HepG2 (cell line): ENCODE measurements around the gene TCAP. TPM values are rescaled to one million over a fixed set of nuclear protein-coding genes. Genes with fewer than 3 reads are reported as not detected.

Source experiments
- CHCHD3 ChIP-seq: sonication (generic); formaldehyde crosslinking; IDR thresholded peaks from 2 replicates; pipeline ENCODE4 v1.8.0; 2022; ENCODE audit warnings: mild to moderate bottlenecking, missing genetic modification reagents, moderate library complexity
- FLYWCH1 ChIP-seq: sonication (generic); formaldehyde crosslinking; IDR thresholded peaks from 2 replicates; pipeline ENCODE4 v1.8.1; 2023; ENCODE audit warnings: mild to moderate bottlenecking, missing genetic modification reagents
- HMGA1 ChIP-seq: sonication (generic); formaldehyde crosslinking; conservative IDR thresholded peaks from 2 replicates; pipeline ENCODE4 v1.4.0; 2020; ENCODE audit warnings: missing genetic modification reagents
- KAT8 ChIP-seq: IDR thresholded peaks from 2 replicates; pipeline ENCODE4 v1.6.1; 2016; ENCODE audit warnings: missing genetic modification reagents, missing compliant biosample characterization
- MTF1 ChIP-seq: sonication (generic); formaldehyde crosslinking; IDR thresholded peaks from 2 replicates; pipeline ENCODE4 v1.5.0; 2020; ENCODE audit warnings: missing genetic modification reagents
- NFE2L1 ChIP-seq: sonication (generic); formaldehyde crosslinking; IDR thresholded peaks from 2 replicates; pipeline ENCODE4 v1.4.0; 2020; ENCODE audit warnings: missing genetic modification reagents, mild to moderate bottlenecking, borderline replicate concordance
- RAD21 ChIP-seq: fragments of 450-650 bp; formaldehyde crosslinking; IDR thresholded peaks from 2 replicates; pipeline ENCODE4 v1.5.0; 2020; ENCODE audit warnings: mild to moderate bottlenecking
- RBAK ChIP-seq: sonication (generic); formaldehyde crosslinking; IDR thresholded peaks from 2 replicates; pipeline ENCODE4 v1.5.1; 2020; ENCODE audit warnings: mild to moderate bottlenecking, missing genetic modification reagents
- RBFOX2 ChIP-seq: fragments of 200-400 bp; formaldehyde crosslinking; IDR thresholded peaks from 2 replicates; pipeline ENCODE4 v1.6.1; 2017; ENCODE audit warnings: low read depth, mild to moderate bottlenecking, low read length
- SCMH1 ChIP-seq: sonication (generic); formaldehyde crosslinking; IDR thresholded peaks from 2 replicates; pipeline ENCODE4 v1.9.0; 2021; ENCODE audit warnings: missing genetic modification reagents, mild to moderate bottlenecking, borderline replicate concordance
- ZBTB21 ChIP-seq: sonication (generic); formaldehyde crosslinking; IDR thresholded peaks from 2 replicates; pipeline ENCODE4 v1.4.0; 2020; ENCODE audit warnings: missing genetic modification reagents
- ZFYVE20 ChIP-seq: sonication (generic); formaldehyde crosslinking; IDR thresholded peaks from 2 replicates; pipeline ENCODE4 v1.8.0; 2023; ENCODE audit warnings: low read depth, mild to moderate bottlenecking, moderate library complexity, missing genetic modification reagents, borderline replicate concordance
- ZMYM3 ChIP-seq: sonication (generic); formaldehyde crosslinking; IDR thresholded peaks from 2 replicates; pipeline ENCODE4 v1.5.1; 2020; ENCODE audit warnings: mild to moderate bottlenecking, missing genetic modification reagents
- ZNF431 ChIP-seq: sonication (generic); formaldehyde crosslinking; IDR thresholded peaks from 2 replicates; pipeline ENCODE4 v1.9.0; 2022; ENCODE audit warnings: missing genetic modification reagents, low read depth, mild to moderate bottlenecking, borderline replicate concordance
- ZNF468 ChIP-seq: sonication (generic); formaldehyde crosslinking; IDR thresholded peaks from 2 replicates; pipeline ENCODE4 v1.8.0; 2022; ENCODE audit warnings: mild to moderate bottlenecking, moderate library complexity, missing genetic modification reagents
- ZNF546 ChIP-seq: sonication (generic); formaldehyde crosslinking; conservative IDR thresholded peaks from 2 replicates; pipeline ENCODE4 v1.8.1; 2023; ENCODE audit warnings: mild to moderate bottlenecking, missing genetic modification reagents
- ZNF83 ChIP-seq: sonication (generic); formaldehyde crosslinking; IDR thresholded peaks from 2 replicates; pipeline ENCODE4 v1.4.0; 2020; ENCODE audit warnings: missing genetic modification reagents, mild to moderate bottlenecking, borderline replicate concordance
- ZNF850 ChIP-seq: sonication (generic); formaldehyde crosslinking; conservative IDR thresholded peaks from 2 replicates; pipeline ENCODE4 v1.9.0; 2021; ENCODE audit warnings: mild to moderate bottlenecking, missing genetic modification reagents
- polyA plus RNA-seq, 8 experiments: library from polyadenylated mRNA; depleted of rRNA in 3 of 8; stranded (reverse) in 7 of 8; unstranded in 1 of 8; fragments of >200 nt; fragmentation: Illumina TruSeq in 4 of 8; extraction: Trizol in 4 of 8; gene quantifications; 2 replicates each; pipeline versions ENCODE4 v1.2.1 to v1.2.3, GENCODE V29; 2011 to 2016; ENCODE audit warnings: low read depth in 4 of 8, missing spikeins in 1 of 8, mixed read lengths in 1 of 8; ENCODE audit not compliant: insufficient read depth in 1 of 8
- total RNA-seq, 5 experiments: library from RNA; depleted of rRNA; stranded (reverse); fragments of >200 nt; fragmentation: Illumina TruSeq; extraction: Trizol; gene quantifications; 2 replicates each; pipeline ENCODE4 v1.2.3, GENCODE V29; 2016; ENCODE audit warnings: low read depth in 1 of 5
- TF ChIP-seq, protein P1 (sequence below), 2 experiments: sonication (generic) in 1 of 2; formaldehyde crosslinking in 1 of 2; IDR thresholded peaks; 2 replicates each; pipeline versions ENCODE4 v1.4.0 to v1.6.1; 2018 to 2020; ENCODE audit warnings: missing genetic modification reagents in 2 of 2, borderline replicate concordance in 1 of 2, low read depth in 1 of 2, mild to moderate bottlenecking in 1 of 2, missing biosample characterization in 1 of 2
- TF ChIP-seq, protein P2 (sequence below): sonication (generic); formaldehyde crosslinking; IDR thresholded peaks from 2 replicates; pipeline ENCODE4 v1.4.0; 2020; ENCODE audit warnings: mild to moderate bottlenecking, missing genetic modification reagents, borderline replicate concordance
- TF ChIP-seq, protein P3 (sequence below): sonication (generic); formaldehyde crosslinking; IDR thresholded peaks from 2 replicates; pipeline ENCODE4 v1.4.0; 2020; ENCODE audit warnings: low read depth, missing genetic modification reagents

The TCAP gene
- total and polyA plus RNA-seq, 2 of the 13 experiments (the other 11 are each of a cell fraction or from before 2014, with no cell fraction given), result 0.24 to 0.65 TPM

- TF ChIP-seq KAT8 (CRISPR knock-in tag) (peak; percentile 36; the same call in 1 of the 2 replicates), ZNF431 (CRISPR knock-in tag) (no peak), FLYWCH1 (CRISPR knock-in tag) (no peak), ZMYM3 (no peak), ZNF546 (CRISPR knock-in tag) (no peak), RBAK (CRISPR knock-in tag) (no peak), ZNF468 (CRISPR knock-in tag) (0 out of 2 replicates have a peak, but pooled peaks have one; percentile 41), SCMH1 (CRISPR knock-in tag) (no peak), RAD21 (no peak), HMGA1 (CRISPR knock-in tag) (no peak), ZNF850 (no peak), NFE2L1 (CRISPR knock-in tag) (no peak), CHCHD3 (CRISPR knock-in tag) (no peak), ZBTB21 (CRISPR knock-in tag) (no peak), MTF1 (CRISPR knock-in tag) (no peak), ZFYVE20 (CRISPR knock-in tag) (no peak), ZNF83 (CRISPR knock-in tag) (no peak), RBFOX2 (no peak)
- TF ChIP-seq, protein P1, sequence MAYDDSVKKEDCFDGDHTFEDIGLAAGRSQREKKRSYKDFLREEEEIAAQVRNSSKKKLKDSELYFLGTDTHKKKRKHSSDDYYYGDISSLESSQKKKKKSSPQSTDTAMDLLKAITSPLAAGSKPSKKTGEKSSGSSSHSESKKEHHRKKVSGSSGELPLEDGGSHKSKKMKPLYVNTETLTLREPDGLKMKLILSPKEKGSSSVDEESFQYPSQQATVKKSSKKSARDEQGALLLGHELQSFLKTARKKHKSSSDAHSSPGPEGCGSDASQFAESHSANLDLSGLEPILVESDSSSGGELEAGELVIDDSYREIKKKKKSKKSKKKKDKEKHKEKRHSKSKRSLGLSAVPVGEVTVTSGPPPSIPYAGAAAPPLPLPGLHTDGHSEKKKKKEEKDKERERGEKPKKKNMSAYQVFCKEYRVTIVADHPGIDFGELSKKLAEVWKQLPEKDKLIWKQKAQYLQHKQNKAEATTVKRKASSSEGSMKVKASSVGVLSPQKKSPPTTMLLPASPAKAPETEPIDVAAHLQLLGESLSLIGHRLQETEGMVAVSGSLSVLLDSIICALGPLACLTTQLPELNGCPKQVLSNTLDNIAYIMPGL (CRISPR knock-in tag; IDR thresholded peaks at IDR 0.05; ENCODE audit: borderline replicate concordance in 1 of 2, low read depth in 1 of 2), result peak in 1 of 2 experiments; percentile 63; a peak in 3 of 4 replicates
- TF ChIP-seq, protein P2, sequence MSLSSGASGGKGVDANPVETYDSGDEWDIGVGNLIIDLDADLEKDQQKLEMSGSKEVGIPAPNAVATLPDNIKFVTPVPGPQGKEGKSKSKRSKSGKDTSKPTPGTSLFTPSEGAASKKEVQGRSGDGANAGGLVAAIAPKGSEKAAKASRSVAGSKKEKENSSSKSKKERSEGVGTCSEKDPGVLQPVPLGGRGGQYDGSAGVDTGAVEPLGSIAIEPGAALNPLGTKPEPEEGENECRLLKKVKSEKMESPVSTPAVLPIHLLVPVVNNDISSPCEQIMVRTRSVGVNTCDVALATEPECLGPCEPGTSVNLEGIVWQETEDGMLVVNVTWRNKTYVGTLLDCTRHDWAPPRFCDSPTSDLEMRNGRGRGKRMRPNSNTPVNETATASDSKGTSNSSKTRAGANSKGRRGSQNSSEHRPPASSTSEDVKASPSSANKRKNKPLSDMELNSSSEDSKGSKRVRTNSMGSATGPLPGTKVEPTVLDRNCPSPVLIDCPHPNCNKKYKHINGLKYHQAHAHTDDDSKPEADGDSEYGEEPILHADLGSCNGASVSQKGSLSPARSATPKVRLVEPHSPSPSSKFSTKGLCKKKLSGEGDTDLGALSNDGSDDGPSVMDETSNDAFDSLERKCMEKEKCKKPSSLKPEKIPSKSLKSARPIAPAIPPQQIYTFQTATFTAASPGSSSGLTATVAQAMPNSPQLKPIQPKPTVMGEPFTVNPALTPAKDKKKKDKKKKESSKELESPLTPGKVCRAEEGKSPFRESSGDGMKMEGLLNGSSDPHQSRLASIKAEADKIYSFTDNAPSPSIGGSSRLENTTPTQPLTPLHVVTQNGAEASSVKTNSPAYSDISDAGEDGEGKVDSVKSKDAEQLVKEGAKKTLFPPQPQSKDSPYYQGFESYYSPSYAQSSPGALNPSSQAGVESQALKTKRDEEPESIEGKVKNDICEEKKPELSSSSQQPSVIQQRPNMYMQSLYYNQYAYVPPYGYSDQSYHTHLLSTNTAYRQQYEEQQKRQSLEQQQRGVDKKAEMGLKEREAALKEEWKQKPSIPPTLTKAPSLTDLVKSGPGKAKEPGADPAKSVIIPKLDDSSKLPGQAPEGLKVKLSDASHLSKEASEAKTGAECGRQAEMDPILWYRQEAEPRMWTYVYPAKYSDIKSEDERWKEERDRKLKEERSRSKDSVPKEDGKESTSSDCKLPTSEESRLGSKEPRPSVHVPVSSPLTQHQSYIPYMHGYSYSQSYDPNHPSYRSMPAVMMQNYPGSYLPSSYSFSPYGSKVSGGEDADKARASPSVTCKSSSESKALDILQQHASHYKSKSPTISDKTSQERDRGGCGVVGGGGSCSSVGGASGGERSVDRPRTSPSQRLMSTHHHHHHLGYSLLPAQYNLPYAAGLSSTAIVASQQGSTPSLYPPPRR (CRISPR knock-in tag), result no peak
- TF ChIP-seq, protein P3, sequence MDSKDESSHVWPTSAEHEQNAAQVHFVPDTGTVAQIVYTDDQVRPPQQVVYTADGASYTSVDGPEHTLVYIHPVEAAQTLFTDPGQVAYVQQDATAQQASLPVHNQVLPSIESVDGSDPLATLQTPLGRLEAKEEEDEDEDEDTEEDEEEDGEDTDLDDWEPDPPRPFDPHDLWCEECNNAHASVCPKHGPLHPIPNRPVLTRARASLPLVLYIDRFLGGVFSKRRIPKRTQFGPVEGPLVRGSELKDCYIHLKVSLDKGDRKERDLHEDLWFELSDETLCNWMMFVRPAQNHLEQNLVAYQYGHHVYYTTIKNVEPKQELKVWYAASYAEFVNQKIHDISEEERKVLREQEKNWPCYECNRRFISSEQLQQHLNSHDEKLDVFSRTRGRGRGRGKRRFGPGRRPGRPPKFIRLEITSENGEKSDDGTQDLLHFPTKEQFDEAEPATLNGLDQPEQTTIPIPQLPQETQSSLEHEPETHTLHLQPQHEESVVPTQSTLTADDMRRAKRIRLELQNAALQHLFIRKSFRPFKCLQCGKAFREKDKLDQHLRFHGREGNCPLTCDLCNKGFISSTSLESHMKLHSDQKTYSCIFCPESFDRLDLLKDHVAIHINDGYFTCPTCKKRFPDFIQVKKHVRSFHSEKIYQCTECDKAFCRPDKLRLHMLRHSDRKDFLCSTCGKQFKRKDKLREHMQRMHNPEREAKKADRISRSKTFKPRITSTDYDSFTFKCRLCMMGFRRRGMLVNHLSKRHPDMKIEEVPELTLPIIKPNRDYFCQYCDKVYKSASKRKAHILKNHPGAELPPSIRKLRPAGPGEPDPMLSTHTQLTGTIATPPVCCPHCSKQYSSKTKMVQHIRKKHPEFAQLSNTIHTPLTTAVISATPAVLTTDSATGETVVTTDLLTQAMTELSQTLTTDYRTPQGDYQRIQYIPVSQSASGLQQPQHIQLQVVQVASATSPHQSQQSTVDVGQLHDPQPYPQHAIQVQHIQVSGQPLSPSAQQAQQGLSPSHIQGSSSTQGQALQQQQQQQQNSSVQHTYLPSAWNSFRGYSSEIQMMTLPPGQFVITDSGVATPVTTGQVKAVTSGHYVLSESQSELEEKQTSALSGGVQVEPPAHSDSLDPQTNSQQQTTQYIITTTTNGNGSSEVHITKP, result 0 out of 2 replicates have a peak, but pooled peaks have one; percentile 24
These were observed 34.6 kb downstream of the TCAP start, which contains the start of gene ERBB2 (continued) for GRCh38 chr17:39699818-39700147.
